ENCODE measurements around the gene PSMD6. TPM values are rescaled to one million over a fixed set of nuclear protein-coding genes. Genes with fewer than 3 reads are reported as not detected.

Gene PSMD6
- total RNA-seq, 2 experiments from 2014 or later, result 119 to 126 TPM

DNA sequence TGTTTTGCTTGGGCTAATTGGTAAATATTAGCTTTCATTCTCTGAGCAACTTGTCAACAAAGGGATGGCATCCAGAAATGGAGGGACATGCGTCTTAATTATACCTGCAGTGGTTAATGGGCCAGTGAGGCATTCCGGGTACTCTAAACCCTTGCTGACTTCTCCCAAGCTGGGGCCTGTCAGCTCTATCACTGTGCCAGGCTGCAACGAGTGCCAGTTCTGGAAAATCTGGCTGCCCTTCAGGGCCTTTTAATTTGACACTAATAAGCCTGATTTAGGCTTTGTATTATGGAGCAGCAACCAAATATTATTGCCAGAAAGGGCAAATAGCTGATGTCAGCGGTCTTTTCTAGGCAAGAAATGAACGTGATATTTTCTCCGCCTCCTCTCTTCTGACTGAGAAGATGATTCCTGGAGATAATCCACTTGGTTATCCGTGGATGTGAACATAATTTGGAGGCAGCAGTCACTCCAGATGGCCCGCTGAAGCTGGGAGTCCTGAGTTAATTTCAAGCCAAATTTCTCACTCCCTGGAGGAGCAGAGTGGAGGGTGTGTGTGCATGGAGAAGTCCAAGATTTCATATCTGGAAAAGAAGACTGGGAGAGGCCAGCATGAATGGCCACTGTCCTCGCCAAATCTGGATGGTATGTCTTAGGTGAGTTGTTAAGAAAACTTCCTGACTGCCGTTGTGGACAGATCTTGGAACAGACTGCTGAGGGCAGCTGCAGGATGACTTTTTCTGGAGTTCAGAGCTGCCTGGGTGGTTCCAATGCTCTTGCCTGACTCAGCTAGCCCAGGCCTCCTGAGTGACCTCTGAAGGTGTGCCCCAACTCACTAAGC is 44.4 kb upstream of the PSMD6 start:
- H3K4me3 Mint-ChIP-seq, result no peak overlapping the region
- H3K4me1 Mint-ChIP-seq (ENCODE audit: low read depth), result no peaks in the 10 kb centered on the region
- H3K4me3 ChIP-seq (ENCODE audit: low read length), result no peak overlapping the region
- no peaks in the 10 kb centered on the region for H3K36me3 ChIP-seq (ENCODE audit: insufficient read depth, low read length)
- no peaks in the 10 kb centered on the region for H3K9me3 Mint-ChIP-seq
- POLR2A ChIA-PET, result no interaction called here
- ATAC-seq (ENCODE audit: poor library complexity) (no peak), DNase-seq (no peak)
- H3K36me3 Mint-ChIP-seq (ENCODE audit: low read depth), result no peaks in the 10 kb centered on the region
- H3K27ac ChIP-seq (ENCODE audit: low read depth in 1 of 2, low read length in 2 of 2), result no peak overlapping the region
- H3K27ac Mint-ChIP-seq, result no peak overlapping the region
- H3K27me3 ChIP-seq (ENCODE audit: control insufficient read depth in 1 of 2, insufficient read depth in 2 of 2, low read length in 2 of 2), result peaks cover 0 to 5% of the 10 kb centered on the region in 2 experiments
- CTCF ChIA-PET, result no interaction called here
- intact Hi-C loops (cut with DNase I, micrococcal nuclease), result no loop called here
- no peaks in the 10 kb centered on the region for H3K9me3 ChIP-seq (ENCODE audit: control insufficient read depth in 1 of 2, insufficient read depth in 1 of 2, low read length in 2 of 2)
- TF ChIP-seq, protein P1, sequence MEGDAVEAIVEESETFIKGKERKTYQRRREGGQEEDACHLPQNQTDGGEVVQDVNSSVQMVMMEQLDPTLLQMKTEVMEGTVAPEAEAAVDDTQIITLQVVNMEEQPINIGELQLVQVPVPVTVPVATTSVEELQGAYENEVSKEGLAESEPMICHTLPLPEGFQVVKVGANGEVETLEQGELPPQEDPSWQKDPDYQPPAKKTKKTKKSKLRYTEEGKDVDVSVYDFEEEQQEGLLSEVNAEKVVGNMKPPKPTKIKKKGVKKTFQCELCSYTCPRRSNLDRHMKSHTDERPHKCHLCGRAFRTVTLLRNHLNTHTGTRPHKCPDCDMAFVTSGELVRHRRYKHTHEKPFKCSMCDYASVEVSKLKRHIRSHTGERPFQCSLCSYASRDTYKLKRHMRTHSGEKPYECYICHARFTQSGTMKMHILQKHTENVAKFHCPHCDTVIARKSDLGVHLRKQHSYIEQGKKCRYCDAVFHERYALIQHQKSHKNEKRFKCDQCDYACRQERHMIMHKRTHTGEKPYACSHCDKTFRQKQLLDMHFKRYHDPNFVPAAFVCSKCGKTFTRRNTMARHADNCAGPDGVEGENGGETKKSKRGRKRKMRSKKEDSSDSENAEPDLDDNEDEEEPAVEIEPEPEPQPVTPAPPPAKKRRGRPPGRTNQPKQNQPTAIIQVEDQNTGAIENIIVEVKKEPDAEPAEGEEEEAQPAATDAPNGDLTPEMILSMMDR (IDR thresholded peaks at IDR 0.05), result no peak
- peaks cover 54% of the 10 kb centered on the region for H3K27me3 Mint-ChIP-seq
- H3K4me1 ChIP-seq (ENCODE audit: insufficient read depth, low read length), result no peaks in the 10 kb centered on the region

- intact Hi-C loops (cut with DNase I, micrococcal nuclease), result no loop called here
Observed at GRCh38 chr3:64064804-64065203, 41.5 kb upstream of the PSMD6 start.

GRCh38 chr3:64063983-64064438 is 40.7 kb upstream of the PSMD6 start:
- Mint-ChIP-seq H3K4me3 (no peak overlapping the region), H3K27ac (no peak overlapping the region), H3K9me3 (no peaks in the 10 kb centered on the region), H3K36me3 (ENCODE audit: low read depth) (no peaks in the 10 kb centered on the region), H3K27me3 (peaks cover 45% of the 10 kb centered on the region), H3K4me1 (ENCODE audit: low read depth) (no peaks in the 10 kb centered on the region)
- no peaks in the 10 kb centered on the region for H3K36me3 ChIP-seq (ENCODE audit: insufficient read depth, low read length)
- ATAC-seq (ENCODE audit: poor library complexity) (no peak), DNase-seq (no peak)
- no peaks in the 10 kb centered on the region for H3K27me3 ChIP-seq (ENCODE audit: control insufficient read depth in 1 of 2, insufficient read depth in 2 of 2, low read length in 2 of 2)
- no peaks in the 10 kb centered on the region for H3K4me1 ChIP-seq (ENCODE audit: insufficient read depth, low read length)
- no peak overlapping the region for H3K4me3 ChIP-seq (ENCODE audit: low read length)
- ChIA-PET CTCF (interaction anchor here (1.6 kb wide), 1 partner anchor 10 kb away, joined by 3 read pairs; no protein-coding TSS in a partner anchor), POLR2A (no interaction called here)
- intact Hi-C loops (cut with DNase I, micrococcal nuclease), result no loop called here
- TF ChIP-seq, protein P1 (IDR thresholded peaks at IDR 0.05), result no peak
- H3K9me3 ChIP-seq (ENCODE audit: control insufficient read depth in 1 of 2, insufficient read depth in 1 of 2, low read length in 2 of 2), result no peaks in the 10 kb centered on the region
- H3K27ac ChIP-seq (ENCODE audit: low read depth in 1 of 2, low read length in 2 of 2), result no peak overlapping the region

More at GRCh38 chr3:64064804-64065203, 41.5 kb upstream of the PSMD6 start:
- H3K27ac ChIP-seq (ENCODE audit: low read depth in 1 of 2, low read length in 2 of 2), result no peak overlapping the region
- no peaks in the 10 kb centered on the region for H3K9me3 ChIP-seq (ENCODE audit: control insufficient read depth in 1 of 2, insufficient read depth in 1 of 2, low read length in 2 of 2)
- Mint-ChIP-seq H3K9me3 (no peaks in the 10 kb centered on the region), H3K27me3 (peaks cover 46% of the 10 kb centered on the region), H3K4me1 (ENCODE audit: low read depth) (no peaks in the 10 kb centered on the region), H3K27ac (no peak overlapping the region), H3K4me3 (no peak overlapping the region), H3K36me3 (ENCODE audit: low read depth) (no peaks in the 10 kb centered on the region)
- no peak for ATAC-seq (ENCODE audit: poor library complexity)
- no peaks in the 10 kb centered on the region for H3K27me3 ChIP-seq (ENCODE audit: control insufficient read depth in 1 of 2, insufficient read depth in 2 of 2, low read length in 2 of 2)
- H3K4me1 ChIP-seq (ENCODE audit: insufficient read depth, low read length), result no peaks in the 10 kb centered on the region
- H3K4me3 ChIP-seq (ENCODE audit: low read length), result no peak overlapping the region
- CTCF ChIA-PET, result no interaction called here
- POLR2A ChIA-PET, result no interaction called here
- H3K36me3 ChIP-seq (ENCODE audit: insufficient read depth, low read length), result no peaks in the 10 kb centered on the region
- TF ChIP-seq, protein P1 (IDR thresholded peaks at IDR 0.05), result no peak
- no peak for DNase-seq

Data from CD4-positive, alpha-beta T cell (primary cell).